ENCODE measurements around the gene LETMD1. TPM values are rescaled to one million over a fixed set of nuclear protein-coding genes. Genes with fewer than 3 reads are reported as not detected.

LETMD1 gene
- total RNA-seq, 4 donors from 2014 or later = 62.9 to 106 (median 86.7) TPM

DNA sequence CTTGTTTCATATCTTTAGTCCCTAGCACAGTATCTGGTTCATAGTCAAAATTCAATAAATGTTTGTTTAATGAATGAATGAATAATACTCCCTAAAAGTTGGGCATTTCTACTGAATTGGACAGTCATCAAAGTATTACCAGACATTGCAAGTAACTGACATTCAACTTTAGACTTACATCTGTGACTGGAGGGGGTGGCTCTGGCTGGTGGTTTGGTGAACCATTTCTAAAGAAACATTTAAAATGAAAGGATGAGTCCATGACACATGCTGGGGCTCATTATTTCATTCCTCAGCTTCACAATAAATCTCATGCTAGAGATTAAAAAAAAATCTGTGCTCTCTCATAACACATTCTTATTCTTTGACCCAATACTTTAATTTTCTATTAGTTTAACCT, 55.9 kb downstream of the LETMD1 start:
- DNase-seq = no peak
- H3K4me3 ChIP-seq (replicated peaks in 1 of 3) = no peak overlapping the region
- no peaks in the 10 kb centered on the region for H3K27me3 ChIP-seq
- TF ChIP-seq, protein P1, sequence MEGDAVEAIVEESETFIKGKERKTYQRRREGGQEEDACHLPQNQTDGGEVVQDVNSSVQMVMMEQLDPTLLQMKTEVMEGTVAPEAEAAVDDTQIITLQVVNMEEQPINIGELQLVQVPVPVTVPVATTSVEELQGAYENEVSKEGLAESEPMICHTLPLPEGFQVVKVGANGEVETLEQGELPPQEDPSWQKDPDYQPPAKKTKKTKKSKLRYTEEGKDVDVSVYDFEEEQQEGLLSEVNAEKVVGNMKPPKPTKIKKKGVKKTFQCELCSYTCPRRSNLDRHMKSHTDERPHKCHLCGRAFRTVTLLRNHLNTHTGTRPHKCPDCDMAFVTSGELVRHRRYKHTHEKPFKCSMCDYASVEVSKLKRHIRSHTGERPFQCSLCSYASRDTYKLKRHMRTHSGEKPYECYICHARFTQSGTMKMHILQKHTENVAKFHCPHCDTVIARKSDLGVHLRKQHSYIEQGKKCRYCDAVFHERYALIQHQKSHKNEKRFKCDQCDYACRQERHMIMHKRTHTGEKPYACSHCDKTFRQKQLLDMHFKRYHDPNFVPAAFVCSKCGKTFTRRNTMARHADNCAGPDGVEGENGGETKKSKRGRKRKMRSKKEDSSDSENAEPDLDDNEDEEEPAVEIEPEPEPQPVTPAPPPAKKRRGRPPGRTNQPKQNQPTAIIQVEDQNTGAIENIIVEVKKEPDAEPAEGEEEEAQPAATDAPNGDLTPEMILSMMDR (IDR thresholded peaks at IDR 0.05) = no peak
- no peak for TF ChIP-seq POLR2A (IDR thresholded peaks at IDR 0.05)
- no peak overlapping the region for H3K27ac ChIP-seq
- H3K4me1 ChIP-seq = no peaks in the 10 kb centered on the region
- intact Hi-C loops (cut with DNase I) = no loop called here
- peaks cover 48 to 61% of the 10 kb centered on the region in 2 donors for H3K36me3 ChIP-seq
- H3K9me3 ChIP-seq = no peaks in the 10 kb centered on the region

DNA sequence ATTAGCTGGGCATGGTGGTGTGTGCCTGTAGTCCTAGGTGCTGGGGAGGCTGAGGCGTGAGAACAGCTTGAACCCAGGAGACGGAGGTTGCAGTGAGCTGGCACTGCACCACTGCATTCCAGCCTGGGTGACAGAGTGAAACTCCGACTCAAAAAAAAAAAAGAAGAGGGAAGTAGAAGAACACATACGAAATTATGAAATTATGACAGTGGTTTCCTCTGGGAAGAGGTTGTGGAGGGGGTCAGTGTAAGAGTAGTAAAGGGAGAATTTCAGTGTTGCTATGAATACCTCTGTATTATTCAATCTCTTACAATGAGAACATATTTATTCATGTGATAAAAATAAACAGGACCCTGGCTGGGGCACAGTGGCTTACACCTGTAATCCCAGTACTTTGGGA, 60.0 kb downstream of the LETMD1 start:
- no peaks in the 10 kb centered on the region for H3K9me3 ChIP-seq
- H3K27ac ChIP-seq = no peak overlapping the region
- H3K36me3 ChIP-seq = peaks cover 32 to 47% of the 10 kb centered on the region in 2 donors
- no peak overlapping the region for H3K4me3 ChIP-seq (replicated peaks in 1 of 3)
- intact Hi-C loops (cut with DNase I) = no loop called here
- 90% methylated on average over 4 of the region's 4 CpGs for WGBS, 2 donors
- DNase-seq = no peak
- no peak for TF ChIP-seq POLR2A (IDR thresholded peaks at IDR 0.05)
- TF ChIP-seq, protein P1 (IDR thresholded peaks at IDR 0.05) = no peak
- no peaks in the 10 kb centered on the region for H3K27me3 ChIP-seq
- no peaks in the 10 kb centered on the region for H3K4me1 ChIP-seq

Small RNA genes lying within 50 kb of the gene (small RNA-seq; reads per million reads assigned to genes)
- gene RNU6-1273P (not detected), gene RNU6-87P (not detected)

Other genes with a start within 250 kb of the LETMD1 start
- gene TMPRSS12, start 205.4 kb upstream of the LETMD1 start, total RNA-seq = under 1 TPM in 1 of 4 donors, not detected in 3; 0.45 TPM
- gene HIGD1C, start 95.8 kb upstream of the LETMD1 start, total RNA-seq = not detected
- gene SLC11A2, start 21.9 kb upstream of the LETMD1 start, total RNA-seq = 100 to 1,000 TPM; 100 to 163 (median 140) TPM
- 10 to 100 TPM; 21.3 to 35.8 (median 28.9) TPM for gene CSRNP2, start 35.3 kb downstream of the LETMD1 start, total RNA-seq
- gene TFCP2, start 124.8 kb downstream of the LETMD1 start, total RNA-seq = 10 to 100 TPM; 14.9 to 22.6 (median 21.3) TPM
- gene POU6F1, start 169.7 kb downstream of the LETMD1 start, total RNA-seq = 10 to 100 TPM; 13.8 to 16.6 (median 14.5) TPM
- gene DAZAP2, start 190.5 kb downstream of the LETMD1 start, total RNA-seq = 100 to 1,000 TPM; 238 to 452 (median 323) TPM
- 10 to 100 TPM in 1 of 4 donors, 1 to 10 TPM in 3; 3.0 to 10.5 (median 4.8) TPM for gene SMAGP, start 222.1 kb downstream of the LETMD1 start, total RNA-seq

Measured in thyroid gland (tissue), 4 donors.